ENCODE data around the gene PRKACA.

The PRKACA gene

GRCh38 chr19:14116918-14117578, 514 bp downstream of the PRKACA start:
- DNase-seq (ENCODE audit: low spot score), result no peak

- no peak for DNase-seq (ENCODE audit: low spot score)
Observed at GRCh38 chr19:14116525-14116917, 1.0 kb downstream of the PRKACA start.

DNA sequence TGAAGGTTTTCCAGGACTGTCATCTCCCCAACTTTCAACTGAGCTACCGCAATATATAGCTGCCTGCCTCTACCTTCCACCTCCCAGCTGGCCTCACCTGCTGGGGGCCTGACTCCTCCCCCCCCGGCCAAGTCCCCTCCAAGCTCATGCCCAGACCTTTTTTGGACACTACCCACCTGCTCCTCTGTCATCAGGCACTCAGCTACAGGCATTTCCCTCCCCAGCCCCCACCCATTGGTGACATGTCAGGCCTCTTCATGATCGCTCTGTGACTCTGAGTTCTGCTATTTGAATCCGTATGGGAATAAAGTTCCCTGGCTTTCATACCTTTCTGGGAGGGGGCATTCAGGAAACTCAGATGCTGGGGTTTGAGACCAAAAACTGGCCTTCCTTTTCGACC, 1.8 kb downstream of the PRKACA start:
- no peak for DNase-seq (ENCODE audit: low spot score)

DNA sequence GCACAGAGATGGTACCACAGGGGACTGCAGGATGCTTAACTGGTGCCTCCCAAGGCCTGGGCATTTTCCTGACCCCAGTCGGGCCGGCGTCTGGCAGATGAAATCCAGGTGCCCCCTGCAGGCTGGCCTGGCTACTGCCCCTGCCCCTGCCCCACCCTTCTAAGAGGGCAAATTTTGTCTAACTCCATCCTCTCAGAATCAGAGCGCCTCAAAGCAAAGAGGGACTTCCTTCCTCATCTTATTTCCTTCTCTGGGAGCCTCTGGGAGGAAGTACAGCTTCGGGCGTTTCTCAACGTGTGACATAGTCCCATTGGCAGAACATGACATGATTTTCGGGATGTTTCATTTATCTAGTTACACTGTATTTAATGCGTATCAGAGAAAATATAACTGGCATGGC, 2.7 kb downstream of the PRKACA start:
- no peak for DNase-seq (ENCODE audit: low spot score)

- no peak for DNase-seq (ENCODE audit: low spot score)
Observed at GRCh38 chr19:14114439-14114838, 3.1 kb downstream of the PRKACA start.

- no peak for DNase-seq (ENCODE audit: low spot score)
Observed at GRCh38 chr19:14113762-14114414, 3.7 kb downstream of the PRKACA start.

DNA sequence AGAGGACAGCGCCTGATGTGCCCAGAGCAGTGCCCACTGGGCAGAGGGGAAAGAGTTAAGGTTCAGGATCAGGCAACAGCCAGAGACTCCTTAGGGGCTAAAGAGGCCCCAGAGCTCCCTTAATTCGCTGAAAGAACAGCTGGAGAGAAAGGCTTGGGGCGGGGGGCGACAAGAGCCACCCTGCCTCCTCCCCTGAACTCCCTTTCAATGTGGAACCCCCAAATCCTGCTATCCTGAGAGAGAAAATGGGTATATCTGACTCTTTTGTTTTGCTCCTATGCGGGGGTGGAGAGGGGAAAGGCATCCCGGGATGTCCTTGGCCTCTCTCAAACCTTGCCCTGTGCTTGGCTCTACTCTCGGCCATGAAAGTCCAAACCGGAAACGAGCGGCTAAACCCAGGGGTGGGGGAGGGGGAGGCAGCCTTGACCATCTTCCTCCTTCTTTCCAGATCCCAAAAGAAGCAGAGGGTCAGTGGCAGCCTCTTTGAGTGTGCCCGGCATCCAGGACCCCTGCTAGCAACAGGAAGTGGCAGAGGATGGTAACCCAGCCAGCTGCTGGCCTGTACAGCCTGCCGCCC, 4.7 kb downstream of the PRKACA start:
- DNase-seq (ENCODE audit: low spot score), result no peak

DNA sequence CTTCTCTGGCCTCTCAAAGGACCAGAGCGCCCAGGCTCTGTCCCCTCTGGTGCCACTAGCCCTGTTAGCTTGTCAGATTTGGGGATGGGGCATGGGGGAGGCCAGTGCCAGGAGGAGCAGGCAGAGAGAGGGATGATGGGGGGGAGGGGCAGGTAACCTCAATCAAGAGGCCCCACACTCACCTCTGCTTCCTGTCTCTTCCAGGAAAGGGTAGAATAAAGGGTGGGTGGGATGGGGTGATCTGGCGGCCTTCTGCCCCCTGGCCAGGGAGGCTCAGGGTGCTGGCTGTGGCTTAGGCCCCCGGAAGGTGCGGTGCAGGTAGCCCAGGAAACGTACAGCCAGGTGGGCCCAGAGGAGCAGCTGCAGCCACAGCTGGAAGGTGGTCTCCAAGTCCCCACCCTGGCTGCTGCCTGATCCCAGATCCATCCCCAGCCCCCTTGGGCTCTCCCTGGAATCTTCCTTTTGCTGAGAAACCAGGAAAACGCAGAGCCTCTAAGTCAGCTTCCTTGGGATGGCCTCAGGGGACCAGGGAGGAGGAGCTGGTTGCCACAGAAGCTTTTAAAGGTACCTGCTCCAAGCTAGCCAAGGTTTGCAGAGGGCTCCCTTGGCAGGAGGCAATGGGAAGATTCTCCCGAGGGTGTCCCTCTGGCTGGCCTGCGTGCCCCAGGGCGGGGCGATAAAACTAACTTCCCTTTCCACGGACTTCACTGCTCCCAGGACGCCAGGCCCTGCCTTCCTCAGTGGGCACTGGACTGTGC, 5.3 kb downstream of the PRKACA start:
- no peak for DNase-seq (ENCODE audit: low spot score)

DNA sequence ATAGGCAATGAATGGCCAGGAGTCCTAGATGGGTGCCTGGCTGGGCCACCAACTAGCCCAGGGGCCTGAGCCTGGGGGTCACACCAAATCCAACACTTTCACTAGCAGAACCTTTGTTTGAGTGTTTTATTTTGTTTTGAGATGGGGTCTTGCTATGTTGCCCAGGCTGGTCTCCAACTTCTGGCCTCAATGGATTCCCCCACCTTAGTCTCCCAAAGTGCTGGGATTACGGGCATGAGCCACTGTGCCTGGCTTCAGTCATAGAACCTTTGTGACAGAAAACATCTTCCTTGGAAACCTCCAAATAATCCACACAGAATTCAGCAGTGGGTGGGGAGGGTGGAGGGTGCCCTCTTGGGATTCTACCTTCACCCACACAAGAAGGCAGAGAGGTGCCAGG, 6.1 kb downstream of the PRKACA start:
- DNase-seq (ENCODE audit: low spot score), result no peak

GRCh38 chr19:14110650-14111049, 6.9 kb downstream of the PRKACA start:
- no peak for DNase-seq (ENCODE audit: low spot score)

DNA sequence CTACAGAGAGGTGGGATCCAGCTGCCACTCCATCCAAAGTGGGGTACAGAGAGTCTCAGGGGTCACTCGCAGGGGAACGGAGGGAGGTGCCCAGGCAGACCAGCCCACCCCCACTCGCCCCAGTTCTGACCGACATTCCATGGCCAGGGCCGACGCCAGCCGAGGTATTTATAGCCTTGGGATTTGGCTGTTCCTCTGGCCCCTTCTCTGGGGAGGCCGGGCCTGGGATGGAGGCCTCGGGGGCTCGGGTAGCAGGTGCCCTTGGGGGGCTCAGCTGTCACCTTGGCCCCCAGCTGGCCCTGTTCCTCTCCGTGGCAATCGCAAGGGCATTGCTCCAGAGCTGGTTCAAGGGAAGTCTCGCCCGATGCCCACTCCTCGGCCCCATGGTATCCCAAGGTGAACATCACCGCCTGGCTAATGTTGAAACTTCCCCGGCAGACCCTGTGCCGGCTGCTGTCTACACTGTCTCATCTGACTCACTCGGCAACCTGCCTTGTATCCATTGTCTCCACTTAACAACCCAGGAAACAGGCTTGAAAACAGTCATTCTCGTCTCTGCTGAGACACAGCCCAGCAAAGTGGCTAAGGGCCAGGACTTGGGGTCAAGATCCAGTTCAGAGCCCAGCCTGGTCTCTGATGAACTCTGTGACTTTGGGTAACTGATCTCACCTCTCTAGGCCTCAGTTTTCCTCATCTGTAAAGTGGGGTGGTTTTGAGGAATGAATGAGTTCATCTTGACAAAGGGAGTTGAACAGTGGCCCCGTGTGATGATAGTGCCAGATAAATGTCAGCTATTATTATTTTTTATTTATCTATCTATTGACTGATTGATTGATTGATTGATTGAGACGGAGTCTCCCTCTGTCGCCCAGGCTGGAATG, 9.7 kb downstream of the PRKACA start:
- DNase-seq (ENCODE audit: low spot score), result no peak

GRCh38 chr19:14106840-14107239, 10.7 kb downstream of the PRKACA start:
- no peak for DNase-seq (ENCODE audit: low spot score)

DNA sequence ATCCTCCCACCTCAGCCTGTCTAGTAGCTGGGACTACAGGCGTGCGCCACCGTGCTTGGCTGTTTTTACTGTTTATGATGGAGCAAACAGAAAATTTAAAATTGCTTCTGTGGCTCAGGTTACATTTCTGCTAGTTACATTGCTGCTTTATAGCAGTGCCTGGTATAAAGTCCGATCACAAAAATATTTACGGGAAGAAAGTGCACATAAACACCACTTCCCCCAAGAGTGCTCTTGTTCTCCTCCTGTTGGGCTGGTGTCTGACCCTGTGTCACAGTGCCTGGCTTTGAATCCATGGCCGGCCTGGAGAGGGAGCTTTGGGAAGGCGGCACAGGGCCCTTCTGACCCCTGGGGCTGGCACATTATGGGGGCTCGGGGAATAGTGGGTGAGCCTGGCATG, 11.9 kb downstream of the PRKACA start:
- DNase-seq (ENCODE audit: low spot score), result no peak

- DNase-seq (ENCODE audit: low spot score), result no peak
Observed at GRCh38 chr19:14103310-14103709, 14.3 kb downstream of the PRKACA start.

DNA sequence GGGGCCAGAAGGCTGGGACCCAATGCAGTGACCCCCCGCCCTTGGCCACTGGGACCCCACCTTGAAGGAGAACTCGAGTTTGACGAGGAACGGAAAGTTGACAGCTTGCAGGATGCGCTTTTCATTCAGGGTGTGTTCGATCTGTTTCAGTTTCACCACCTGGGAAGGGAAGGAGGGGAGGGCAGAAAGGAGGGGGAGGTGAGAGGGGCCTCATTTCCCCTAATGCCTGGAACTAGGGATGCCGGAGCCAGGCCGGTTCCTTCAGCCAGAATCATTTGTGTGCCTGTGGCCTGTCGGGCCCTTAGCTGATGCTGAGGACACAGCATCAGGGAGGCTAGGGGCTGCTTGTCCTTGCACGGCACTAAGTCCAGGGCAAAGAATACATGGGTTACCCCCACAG, 14.8 kb downstream of the PRKACA start:
- no peak for DNase-seq (ENCODE audit: low spot score)

DNA sequence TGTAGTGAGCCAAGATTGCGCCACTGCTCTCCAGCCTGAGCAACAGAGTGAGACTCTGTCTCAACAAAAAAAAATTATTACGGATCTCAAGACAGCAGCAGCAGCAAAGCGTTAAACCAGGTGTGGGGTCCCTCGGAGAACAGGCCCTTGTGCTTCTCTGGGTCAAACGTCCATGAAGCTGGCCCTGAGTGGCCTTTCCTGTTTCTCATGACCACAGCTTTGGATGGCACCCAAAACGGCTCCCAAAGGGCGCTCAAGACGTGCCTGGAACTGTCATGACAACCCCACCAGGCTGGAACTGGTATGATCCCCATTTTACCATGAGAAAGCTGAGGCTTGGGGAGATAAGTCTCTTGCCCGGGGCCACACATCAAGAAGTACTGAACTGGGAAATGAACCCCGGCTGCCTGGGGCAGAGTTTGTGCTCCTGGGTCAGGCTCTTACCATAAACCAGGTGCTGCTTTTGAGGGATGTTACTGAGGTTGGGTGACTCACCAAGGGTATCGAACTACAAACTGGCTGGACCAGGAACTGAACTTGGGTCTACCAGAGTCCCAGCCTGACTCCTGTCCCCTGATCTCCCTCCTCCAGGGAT, 15.4 kb downstream of the PRKACA start:
- no peak for DNase-seq (ENCODE audit: low spot score)

GRCh38 chr19:14101003-14101545, 16.5 kb downstream of the PRKACA start:
- DNase-seq (ENCODE audit: low spot score), result no peak

DNA sequence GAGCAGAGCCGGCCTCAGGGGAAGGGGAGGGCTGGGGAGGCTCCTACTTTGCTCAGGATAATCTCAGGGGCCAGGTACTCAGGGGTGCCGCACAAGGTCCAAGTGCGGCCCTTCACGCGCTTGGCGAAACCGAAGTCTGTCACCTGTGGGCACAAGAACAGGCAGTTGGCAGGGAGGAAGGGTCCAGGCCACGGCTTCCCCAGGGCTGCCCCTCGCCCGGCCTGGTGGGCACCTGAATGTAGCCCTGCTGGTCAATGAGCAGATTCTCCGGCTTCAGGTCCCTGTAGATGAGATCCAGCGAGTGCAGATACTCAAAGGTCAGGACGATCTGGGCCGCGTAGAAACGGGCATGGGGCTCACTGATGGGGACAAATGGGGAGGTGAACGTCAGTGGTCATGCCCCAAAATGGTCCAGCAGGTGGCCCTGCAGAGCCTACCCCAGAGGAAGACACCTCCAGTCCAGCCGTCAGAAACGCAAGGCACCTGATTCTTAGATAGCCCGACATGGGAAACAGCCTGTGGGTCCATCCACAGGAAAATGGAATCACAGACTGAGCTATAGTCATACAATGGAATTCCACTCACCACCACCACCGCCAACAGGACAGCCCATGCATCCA, 19.9 kb downstream of the PRKACA start:
- no peak for DNase-seq (ENCODE audit: low spot score)

DNA sequence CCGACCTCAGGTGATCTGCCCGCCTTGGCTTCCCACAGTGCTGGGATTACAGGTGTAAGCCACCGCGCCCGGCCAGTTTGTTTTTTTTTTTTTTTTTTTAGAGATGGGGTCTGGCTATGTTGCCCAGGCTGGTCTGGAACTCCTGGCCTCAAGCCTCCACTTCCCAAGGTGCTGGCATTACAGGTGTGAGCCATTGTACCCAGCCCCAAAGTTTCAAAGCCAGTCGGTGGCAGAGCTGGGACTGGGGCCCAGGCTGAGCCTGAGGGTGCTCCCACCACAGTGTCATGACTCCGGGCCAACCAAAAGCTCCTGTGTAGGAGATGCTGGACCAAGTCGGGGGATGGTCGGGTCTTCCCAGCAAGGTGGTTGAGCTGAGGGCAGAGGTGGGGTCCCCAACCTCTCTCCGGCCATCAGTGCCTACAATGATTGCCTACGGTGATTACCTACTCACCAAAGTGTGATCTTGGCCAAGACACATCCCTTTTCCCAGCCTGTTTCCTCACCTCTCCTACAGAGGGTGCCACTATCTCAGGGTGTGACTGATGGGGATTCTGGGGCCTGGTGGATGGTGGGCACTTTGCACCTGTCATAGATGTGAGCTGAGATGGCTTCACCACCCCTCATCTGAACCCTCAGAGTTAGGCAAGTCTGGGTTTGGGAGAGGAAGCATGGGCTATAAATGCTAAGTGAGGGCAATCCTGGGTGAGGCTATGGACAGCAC, 21.1 kb downstream of the PRKACA start:
- no peak for DNase-seq (ENCODE audit: low spot score)

GRCh38 chr19:14094854-14095253, 22.7 kb downstream of the PRKACA start:
- no peak for DNase-seq (ENCODE audit: low spot score)
